Measurements from ENCODE around the gene NOSIP. TPM values are rescaled to one million over a fixed set of nuclear protein-coding genes. Genes with fewer than 3 reads are reported as not detected.

NOSIP gene
- total RNA-seq, 1 donor from 2014 or later, result 47.0 TPM

DNA sequence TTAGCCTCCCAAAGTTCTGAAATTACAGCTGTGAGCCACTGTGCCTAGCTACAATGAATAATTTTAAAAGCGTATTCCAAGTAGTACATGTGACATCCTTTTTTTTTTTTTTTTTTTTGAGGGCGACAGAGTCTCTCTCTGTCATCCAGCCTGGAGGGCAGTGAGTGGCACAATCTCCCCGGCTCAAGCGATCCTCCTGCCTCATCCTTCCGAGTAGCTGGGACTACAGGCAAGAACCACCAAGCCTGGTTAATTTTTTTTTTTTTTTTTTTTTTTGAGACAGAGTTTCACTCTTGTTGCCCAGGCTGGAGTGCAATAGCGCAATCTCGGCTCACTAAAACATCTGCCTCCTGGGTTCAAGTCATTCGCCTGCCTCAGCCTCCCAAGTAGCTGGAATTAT lies 6.9 kb upstream of the NOSIP start:
- H3K27ac Mint-ChIP-seq (ENCODE audit: unreplicated experiment), result no peak overlapping the region
- no peak for DNase-seq (ENCODE audit: low spot score)

DNA sequence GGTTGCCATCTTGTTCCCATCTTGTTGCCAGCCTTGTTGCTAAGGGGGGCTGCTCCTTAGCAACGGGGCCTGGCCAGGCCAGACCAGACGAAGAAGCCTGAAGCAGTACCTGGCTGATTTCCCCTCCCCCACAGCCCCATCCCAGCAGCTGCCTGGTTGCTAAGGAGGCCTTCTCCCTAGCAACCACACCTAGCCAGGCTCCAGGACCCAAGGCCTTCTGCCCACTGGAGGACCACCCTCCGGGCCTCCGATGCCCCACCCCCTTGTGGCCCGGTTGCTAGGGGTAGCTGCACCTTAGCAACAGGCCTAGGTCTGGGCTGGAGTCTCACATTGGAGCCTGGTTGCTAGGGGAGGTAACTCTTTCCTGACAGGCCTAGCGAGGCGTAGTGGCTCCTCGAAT lies 4.7 kb upstream of the NOSIP start:
- DNase-seq (ENCODE audit: low spot score), result no peak
- TF ChIP-seq, protein P1, sequence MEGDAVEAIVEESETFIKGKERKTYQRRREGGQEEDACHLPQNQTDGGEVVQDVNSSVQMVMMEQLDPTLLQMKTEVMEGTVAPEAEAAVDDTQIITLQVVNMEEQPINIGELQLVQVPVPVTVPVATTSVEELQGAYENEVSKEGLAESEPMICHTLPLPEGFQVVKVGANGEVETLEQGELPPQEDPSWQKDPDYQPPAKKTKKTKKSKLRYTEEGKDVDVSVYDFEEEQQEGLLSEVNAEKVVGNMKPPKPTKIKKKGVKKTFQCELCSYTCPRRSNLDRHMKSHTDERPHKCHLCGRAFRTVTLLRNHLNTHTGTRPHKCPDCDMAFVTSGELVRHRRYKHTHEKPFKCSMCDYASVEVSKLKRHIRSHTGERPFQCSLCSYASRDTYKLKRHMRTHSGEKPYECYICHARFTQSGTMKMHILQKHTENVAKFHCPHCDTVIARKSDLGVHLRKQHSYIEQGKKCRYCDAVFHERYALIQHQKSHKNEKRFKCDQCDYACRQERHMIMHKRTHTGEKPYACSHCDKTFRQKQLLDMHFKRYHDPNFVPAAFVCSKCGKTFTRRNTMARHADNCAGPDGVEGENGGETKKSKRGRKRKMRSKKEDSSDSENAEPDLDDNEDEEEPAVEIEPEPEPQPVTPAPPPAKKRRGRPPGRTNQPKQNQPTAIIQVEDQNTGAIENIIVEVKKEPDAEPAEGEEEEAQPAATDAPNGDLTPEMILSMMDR (IDR thresholded peaks at IDR 0.05), result no peak
- peaks cover 8% of the 10 kb centered on the region for H3K4me1 Mint-ChIP-seq (ENCODE audit: low read depth)
- no peaks in the 10 kb centered on the region for H3K36me3 Mint-ChIP-seq (ENCODE audit: low read depth)
- H3K4me3 Mint-ChIP-seq (ENCODE audit: unreplicated experiment), result no peak overlapping the region
- H3K9me3 Mint-ChIP-seq (ENCODE audit: low read depth), result no peaks in the 10 kb centered on the region
- H3K27me3 Mint-ChIP-seq (ENCODE audit: low read depth), result no peaks in the 10 kb centered on the region
- no peak overlapping the region for H3K27ac Mint-ChIP-seq (ENCODE audit: unreplicated experiment)

More for the DNA sequence above, 6.9 kb upstream of the NOSIP start:
- TF ChIP-seq, protein P1 (IDR thresholded peaks at IDR 0.05), result no peak
- Mint-ChIP-seq H3K36me3 (ENCODE audit: low read depth) (no peaks in the 10 kb centered on the region), H3K27me3 (ENCODE audit: low read depth) (no peaks in the 10 kb centered on the region), H3K9me3 (ENCODE audit: low read depth) (no peaks in the 10 kb centered on the region), H3K4me1 (ENCODE audit: low read depth) (peaks cover 5% of the 10 kb centered on the region), H3K4me3 (ENCODE audit: unreplicated experiment) (no peak overlapping the region)

DNA sequence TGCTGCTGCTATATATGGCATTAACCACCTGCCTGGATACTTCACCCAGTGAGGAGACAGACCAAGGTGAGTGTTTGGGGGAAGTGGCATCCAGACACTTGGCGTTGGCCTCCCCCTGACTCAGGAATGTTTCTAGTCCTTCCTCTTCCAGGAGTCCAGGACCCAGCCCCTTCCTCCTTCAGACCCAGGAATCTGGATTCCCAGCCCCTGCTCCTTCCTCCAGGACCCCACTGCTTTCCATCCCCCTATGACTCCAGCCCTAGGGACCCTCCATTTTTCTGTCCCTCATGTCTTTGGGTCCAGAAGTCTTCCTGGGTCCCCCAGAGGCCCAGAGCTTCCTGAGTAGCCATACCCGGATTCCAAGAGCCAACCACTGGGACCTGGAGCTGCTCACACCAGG lies 2.9 kb upstream of the NOSIP start:
- no peak overlapping the region for H3K4me3 Mint-ChIP-seq (ENCODE audit: unreplicated experiment)
- H3K27me3 Mint-ChIP-seq (ENCODE audit: low read depth), result no peaks in the 10 kb centered on the region
- H3K9me3 Mint-ChIP-seq (ENCODE audit: low read depth), result no peaks in the 10 kb centered on the region
- H3K4me1 Mint-ChIP-seq (ENCODE audit: low read depth), result peaks cover 19% of the 10 kb centered on the region
- H3K36me3 Mint-ChIP-seq (ENCODE audit: low read depth), result no peaks in the 10 kb centered on the region
- TF ChIP-seq, protein P1 (IDR thresholded peaks at IDR 0.05), result no peak
- no peak for DNase-seq (ENCODE audit: low spot score)
- no peak overlapping the region for H3K27ac Mint-ChIP-seq (ENCODE audit: unreplicated experiment)

DNA sequence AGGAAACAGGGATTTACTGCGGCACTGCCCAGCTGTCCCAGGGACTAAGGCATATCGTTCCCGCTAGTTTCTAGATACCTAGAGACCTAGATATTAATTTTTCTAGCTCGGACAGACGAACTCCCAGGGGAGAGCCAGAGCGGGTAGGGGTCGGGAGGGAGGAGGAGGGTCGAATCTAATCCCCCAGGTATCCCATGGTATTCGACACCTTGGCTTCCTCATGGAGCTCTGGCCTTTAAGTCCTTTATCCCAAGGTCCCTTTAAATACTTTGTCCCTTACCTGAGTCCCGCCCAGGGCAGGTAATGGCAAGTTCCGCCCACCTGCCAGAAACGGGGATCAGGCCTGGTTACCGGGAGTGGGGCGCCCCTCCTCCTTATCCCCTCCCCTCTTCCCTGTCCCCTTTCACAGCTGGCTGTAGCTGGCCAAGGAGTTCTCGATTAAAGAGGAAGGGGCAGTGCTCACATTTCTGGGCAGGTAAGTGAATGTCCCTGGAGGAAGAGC lies 702 bp upstream of the NOSIP start, which contains the start of gene PRRG2:
Gene PRRG2 (plus strand): TSS at position 310 of the 502 bp plus-strand sequence. CDS start 1,904 bp downstream, outside the sequence.
- peaks cover 23% of the 10 kb centered on the region for H3K4me1 Mint-ChIP-seq (ENCODE audit: low read depth)
- peak within 1 kb of the TSS; percentile 88 for H3K4me3 Mint-ChIP-seq (ENCODE audit: unreplicated experiment)
- TF ChIP-seq, protein P1 (IDR thresholded peaks at IDR 0.05), result no peak
- H3K27ac Mint-ChIP-seq (ENCODE audit: unreplicated experiment), result peak within 1 kb of the TSS; percentile 89
- no peaks in the 10 kb centered on the region for H3K27me3 Mint-ChIP-seq (ENCODE audit: low read depth)
- no peaks in the 10 kb centered on the region for H3K36me3 Mint-ChIP-seq (ENCODE audit: low read depth)
- no peaks in the 10 kb centered on the region for H3K9me3 Mint-ChIP-seq (ENCODE audit: low read depth)
- DNase-seq (ENCODE audit: low spot score), result no peak

DNA sequence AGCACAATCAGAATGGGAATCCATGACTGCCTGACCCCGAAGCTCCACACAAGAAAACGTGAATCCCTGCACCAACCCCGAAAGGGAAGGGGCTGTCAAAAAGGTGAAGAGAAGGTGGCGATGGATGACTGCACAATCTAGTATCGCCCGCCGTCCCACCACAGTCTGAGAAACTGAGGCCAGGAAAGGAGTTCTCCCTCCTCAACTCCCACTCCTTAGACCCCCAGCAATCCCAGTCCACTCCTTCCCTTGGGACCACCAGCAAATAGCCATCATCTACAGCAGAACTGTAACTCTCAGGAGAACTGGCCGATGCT lies 451 bp downstream of the NOSIP start:
- Mint-ChIP-seq H3K27me3 (ENCODE audit: low read depth) (no peaks in the 10 kb centered on the region), H3K9me3 (ENCODE audit: low read depth) (no peaks in the 10 kb centered on the region), H3K4me1 (ENCODE audit: low read depth) (peaks cover 23% of the 10 kb centered on the region), H3K36me3 (ENCODE audit: low read depth) (no peaks in the 10 kb centered on the region), H3K27ac (ENCODE audit: unreplicated experiment) (peak overlapping the region; percentile 89), H3K4me3 (ENCODE audit: unreplicated experiment) (peak overlapping the region; percentile 88)
- no peak for DNase-seq (ENCODE audit: low spot score)
- TF ChIP-seq, protein P1 (IDR thresholded peaks at IDR 0.05), result no peak

All from chondrocyte (in vitro differentiated cells).